ENCODE data around the gene SLC25A11. TPM values are rescaled to one million over a fixed set of nuclear protein-coding genes. Genes with fewer than 3 reads are reported as not detected.

The SLC25A11 gene
- total RNA-seq, 3 donors from 2014 or later, result 38.8 to 48.5 (median 42.6) TPM

DNA sequence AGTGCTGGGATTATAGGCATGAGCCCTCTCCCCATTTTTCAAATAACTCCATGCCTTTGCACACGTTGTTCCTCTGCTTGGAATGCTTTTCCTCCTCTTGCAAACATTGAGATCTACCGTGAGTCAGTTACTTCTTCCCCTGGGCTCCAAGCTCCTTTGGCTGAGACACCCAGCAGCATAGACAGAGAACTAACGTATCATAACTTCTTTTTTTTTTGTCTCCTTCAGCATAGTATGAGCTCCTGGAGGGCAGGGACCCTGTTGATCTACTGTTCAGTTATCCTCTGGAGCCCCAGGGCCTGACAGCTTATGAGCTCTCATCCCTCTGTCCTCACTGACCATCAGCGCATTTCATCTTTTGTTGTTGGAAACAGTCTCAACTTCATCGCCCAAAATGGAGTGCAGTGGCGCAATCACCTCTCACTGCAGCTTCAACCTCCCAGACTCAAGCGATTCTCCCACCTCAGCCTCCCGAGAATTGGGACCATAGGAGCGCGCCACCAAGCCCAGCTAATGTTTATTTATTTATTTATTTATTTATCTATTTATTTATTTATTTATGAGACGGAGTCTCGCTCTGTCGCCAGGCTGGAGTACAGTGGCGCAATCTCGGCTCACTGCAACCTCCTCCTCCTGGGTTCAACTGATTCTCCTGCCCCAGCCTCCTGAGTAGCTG is 25.6 kb upstream of the SLC25A11 start:
- Histone ChIP-seq H3K27me3 (no peaks in the 10 kb centered on the region), H3K4me3 (peak overlapping the region in 1 of 3 donors; percentile 86), H3K9me3 (no peaks in the 10 kb centered on the region), H3K4me1 (peaks cover 0 to 19% of the 10 kb centered on the region in 2 donors), H3K27ac (peak overlapping the region; percentile 95 to 97), H3K36me3 (no peaks in the 10 kb centered on the region)
- intact Hi-C loops (cut with DNase I; ENCODE audit: low total_unique reads), result no loop called here
- DNase-seq (ENCODE audit: low spot score in 2 of 2), result no peak
- TF ChIP-seq POLR2A (IDR thresholded peaks at IDR 0.05), result no peak
- no peak for TF ChIP-seq POLR2AphosphoS5 (IDR thresholded peaks at IDR 0.05)
- no peak for TF ChIP-seq CTCF (IDR thresholded peaks at IDR 0.05)

DNA sequence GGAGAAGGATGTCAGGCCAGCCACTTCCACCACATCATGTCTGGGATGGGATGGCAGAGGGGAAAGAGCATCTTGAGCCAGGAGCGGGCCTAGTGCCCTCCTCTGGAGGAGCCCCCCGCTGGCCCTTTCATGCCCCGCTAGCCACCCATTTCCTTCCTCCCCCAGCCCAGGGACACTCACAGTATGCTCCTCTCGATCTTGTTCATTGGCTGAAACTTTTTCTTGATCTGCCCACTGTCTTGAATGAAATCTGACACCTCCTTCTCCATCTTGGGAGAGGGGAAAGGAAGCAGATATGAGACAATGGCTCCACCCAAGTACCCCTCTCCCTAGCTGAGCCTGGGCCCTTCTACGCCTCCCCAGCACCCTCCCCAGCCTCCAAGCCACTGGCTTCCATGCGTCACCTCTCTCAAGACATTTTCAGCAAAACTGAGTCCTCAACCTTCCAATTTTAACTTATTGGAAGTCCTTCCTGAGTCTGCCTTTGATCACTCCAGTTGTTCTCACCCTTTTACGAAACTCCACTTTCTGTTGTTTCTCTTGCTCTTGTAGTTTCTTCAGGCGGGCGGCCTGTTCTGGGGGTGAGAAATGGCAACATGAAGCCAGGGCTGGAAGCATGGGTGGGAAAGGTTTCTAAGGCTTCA is 20.6 kb upstream of the SLC25A11 start:
- Histone ChIP-seq H3K36me3 (peaks cover 10% of the 10 kb centered on the region), H3K27ac (no peak overlapping the region), H3K4me3 (no peak overlapping the region), H3K27me3 (no peaks in the 10 kb centered on the region), H3K4me1 (peaks cover 0 to 3% of the 10 kb centered on the region in 2 donors), H3K9me3 (no peaks in the 10 kb centered on the region)
- intact Hi-C loops (cut with DNase I; ENCODE audit: low total_unique reads), result no loop called here
- TF ChIP-seq POLR2AphosphoS5 (IDR thresholded peaks at IDR 0.05) (no peak), POLR2A (IDR thresholded peaks at IDR 0.05) (no peak), CTCF (IDR thresholded peaks at IDR 0.05) (no peak)
- no peak for DNase-seq (ENCODE audit: low spot score in 2 of 2)

GRCh38 chr17:4959261-4959965 is 19.6 kb upstream of the SLC25A11 start:
- intact Hi-C loops (cut with DNase I; ENCODE audit: low total_unique reads), result no loop called here
- Histone ChIP-seq H3K36me3 (peaks cover 10% of the 10 kb centered on the region), H3K27me3 (no peaks in the 10 kb centered on the region), H3K27ac (no peak overlapping the region), H3K9me3 (no peaks in the 10 kb centered on the region), H3K4me1 (no peaks in the 10 kb centered on the region), H3K4me3 (no peak overlapping the region)
- TF ChIP-seq CTCF (IDR thresholded peaks at IDR 0.05) (no peak), POLR2A (IDR thresholded peaks at IDR 0.05) (no peak), POLR2AphosphoS5 (IDR thresholded peaks at IDR 0.05) (no peak)
- no peak for DNase-seq (ENCODE audit: low spot score in 2 of 2)

DNA sequence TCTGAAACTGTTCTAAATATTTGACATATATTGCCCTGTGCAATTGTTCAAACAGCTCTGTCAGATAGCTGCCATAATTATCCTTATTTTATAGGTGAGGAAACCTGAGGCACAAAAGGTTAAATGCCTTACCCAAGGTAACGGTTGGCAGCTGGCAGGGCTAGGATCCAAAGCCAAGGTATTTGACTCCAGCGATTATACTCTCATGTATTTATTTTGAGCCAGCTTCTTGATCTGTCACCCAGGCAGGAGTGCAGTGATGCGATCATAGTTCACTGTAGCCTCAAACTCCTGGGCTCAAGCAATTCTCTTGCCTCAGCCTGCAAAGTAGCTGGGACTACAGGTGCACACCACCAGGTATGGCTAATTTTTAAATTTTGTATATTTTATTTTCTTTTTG is 18.3 kb upstream of the SLC25A11 start:
- intact Hi-C loops (cut with DNase I; ENCODE audit: low total_unique reads), result no loop called here
- Histone ChIP-seq H3K36me3 (peaks cover 10% of the 10 kb centered on the region), H3K27me3 (no peaks in the 10 kb centered on the region), H3K27ac (no peak overlapping the region), H3K4me3 (no peak overlapping the region), H3K4me1 (no peaks in the 10 kb centered on the region), H3K9me3 (no peaks in the 10 kb centered on the region)
- TF ChIP-seq POLR2AphosphoS5 (IDR thresholded peaks at IDR 0.05) (no peak), POLR2A (IDR thresholded peaks at IDR 0.05) (no peak), CTCF (IDR thresholded peaks at IDR 0.05) (no peak)
- no peak for DNase-seq (ENCODE audit: low spot score in 2 of 2)
